ENCODE data around the gene NLRC5.

Gene NLRC5

GRCh38 chr16:57027067-57027466 is 37.7 kb downstream of the NLRC5 start:
- Histone ChIP-seq H3K4me2 (ENCODE audit: low read depth, low read length, poor library complexity, severe bottlenecking) (no peak overlapping the region), H3K79me2 (ENCODE audit: insufficient read depth, low read length) (no peaks in the 10 kb centered on the region), H3K9ac (ENCODE audit: low read length) (no peak overlapping the region), H3K9me3 (ENCODE audit: insufficient read depth, low read length) (no peaks in the 10 kb centered on the region), H3K27ac (ENCODE audit: low read depth, low read length) (no peak overlapping the region), H2AFZ (ENCODE audit: low read depth, low read length, severe bottlenecking) (no peak overlapping the region), H3K4me3 (ENCODE audit: insufficient read depth, low read length, poor library complexity, severe bottlenecking) (no peak overlapping the region), H4K20me1 (ENCODE audit: low read depth, low read length) (no peaks in the 10 kb centered on the region), H3F3A (ENCODE audit: insufficient read depth) (no peaks in the 10 kb centered on the region), H3K36me3 (ENCODE audit: low read length) (no peaks in the 10 kb centered on the region), H3K9me2 (replicated peaks; ENCODE audit: insufficient read depth, low read length) (no peaks in the 10 kb centered on the region), H3K27me3 (ENCODE audit: low read length) (no peaks in the 10 kb centered on the region)
- TF ChIP-seq EZH2phosphoT487 (conservative IDR thresholded peaks at IDR 0.05; ENCODE audit: low read length) = no peak
- TF ChIP-seq, protein P1, sequence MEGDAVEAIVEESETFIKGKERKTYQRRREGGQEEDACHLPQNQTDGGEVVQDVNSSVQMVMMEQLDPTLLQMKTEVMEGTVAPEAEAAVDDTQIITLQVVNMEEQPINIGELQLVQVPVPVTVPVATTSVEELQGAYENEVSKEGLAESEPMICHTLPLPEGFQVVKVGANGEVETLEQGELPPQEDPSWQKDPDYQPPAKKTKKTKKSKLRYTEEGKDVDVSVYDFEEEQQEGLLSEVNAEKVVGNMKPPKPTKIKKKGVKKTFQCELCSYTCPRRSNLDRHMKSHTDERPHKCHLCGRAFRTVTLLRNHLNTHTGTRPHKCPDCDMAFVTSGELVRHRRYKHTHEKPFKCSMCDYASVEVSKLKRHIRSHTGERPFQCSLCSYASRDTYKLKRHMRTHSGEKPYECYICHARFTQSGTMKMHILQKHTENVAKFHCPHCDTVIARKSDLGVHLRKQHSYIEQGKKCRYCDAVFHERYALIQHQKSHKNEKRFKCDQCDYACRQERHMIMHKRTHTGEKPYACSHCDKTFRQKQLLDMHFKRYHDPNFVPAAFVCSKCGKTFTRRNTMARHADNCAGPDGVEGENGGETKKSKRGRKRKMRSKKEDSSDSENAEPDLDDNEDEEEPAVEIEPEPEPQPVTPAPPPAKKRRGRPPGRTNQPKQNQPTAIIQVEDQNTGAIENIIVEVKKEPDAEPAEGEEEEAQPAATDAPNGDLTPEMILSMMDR (IDR thresholded peaks at IDR 0.05; ENCODE audit: insufficient read depth, low read length, poor library complexity, severe bottlenecking) = no peak

DNA sequence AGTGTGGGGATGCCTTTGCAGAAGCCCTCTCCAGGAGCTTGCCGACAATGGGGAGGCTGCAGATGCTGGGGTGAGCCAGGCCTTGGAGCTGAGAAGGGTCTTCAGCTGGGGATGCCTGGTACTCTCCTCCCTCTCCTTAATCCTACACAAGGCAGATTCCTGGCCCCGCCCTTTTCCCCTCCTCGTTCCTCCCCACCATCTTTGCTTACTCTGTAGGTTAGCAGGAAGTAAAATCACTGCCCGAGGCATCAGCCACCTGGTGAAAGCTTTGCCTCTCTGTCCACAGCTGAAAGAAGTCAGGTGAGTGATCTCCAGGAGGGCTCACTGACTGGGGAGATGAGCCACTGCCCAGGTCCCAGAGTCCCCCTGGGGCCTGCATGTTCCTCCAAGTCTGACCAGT is 38.7 kb downstream of the NLRC5 start:
- Histone ChIP-seq H3K79me2 (ENCODE audit: insufficient read depth, low read length) (no peaks in the 10 kb centered on the region), H3K27me3 (ENCODE audit: low read length) (no peaks in the 10 kb centered on the region), H3K4me2 (ENCODE audit: low read depth, low read length, poor library complexity, severe bottlenecking) (no peak overlapping the region), H3F3A (ENCODE audit: insufficient read depth) (no peaks in the 10 kb centered on the region), H3K4me3 (ENCODE audit: insufficient read depth, low read length, poor library complexity, severe bottlenecking) (no peak overlapping the region), H2AFZ (ENCODE audit: low read depth, low read length, severe bottlenecking) (no peak overlapping the region), H4K20me1 (ENCODE audit: low read depth, low read length) (no peaks in the 10 kb centered on the region), H3K9ac (ENCODE audit: low read length) (no peak overlapping the region), H3K9me2 (replicated peaks; ENCODE audit: insufficient read depth, low read length) (no peaks in the 10 kb centered on the region), H3K36me3 (ENCODE audit: low read length) (no peaks in the 10 kb centered on the region), H3K27ac (ENCODE audit: low read depth, low read length) (no peak overlapping the region), H3K9me3 (ENCODE audit: insufficient read depth, low read length) (no peaks in the 10 kb centered on the region)
- TF ChIP-seq EZH2phosphoT487 (conservative IDR thresholded peaks at IDR 0.05; ENCODE audit: low read length) = no peak
- TF ChIP-seq, protein P1 (IDR thresholded peaks at IDR 0.05; ENCODE audit: insufficient read depth, low read length, poor library complexity, severe bottlenecking) = no peak

DNA sequence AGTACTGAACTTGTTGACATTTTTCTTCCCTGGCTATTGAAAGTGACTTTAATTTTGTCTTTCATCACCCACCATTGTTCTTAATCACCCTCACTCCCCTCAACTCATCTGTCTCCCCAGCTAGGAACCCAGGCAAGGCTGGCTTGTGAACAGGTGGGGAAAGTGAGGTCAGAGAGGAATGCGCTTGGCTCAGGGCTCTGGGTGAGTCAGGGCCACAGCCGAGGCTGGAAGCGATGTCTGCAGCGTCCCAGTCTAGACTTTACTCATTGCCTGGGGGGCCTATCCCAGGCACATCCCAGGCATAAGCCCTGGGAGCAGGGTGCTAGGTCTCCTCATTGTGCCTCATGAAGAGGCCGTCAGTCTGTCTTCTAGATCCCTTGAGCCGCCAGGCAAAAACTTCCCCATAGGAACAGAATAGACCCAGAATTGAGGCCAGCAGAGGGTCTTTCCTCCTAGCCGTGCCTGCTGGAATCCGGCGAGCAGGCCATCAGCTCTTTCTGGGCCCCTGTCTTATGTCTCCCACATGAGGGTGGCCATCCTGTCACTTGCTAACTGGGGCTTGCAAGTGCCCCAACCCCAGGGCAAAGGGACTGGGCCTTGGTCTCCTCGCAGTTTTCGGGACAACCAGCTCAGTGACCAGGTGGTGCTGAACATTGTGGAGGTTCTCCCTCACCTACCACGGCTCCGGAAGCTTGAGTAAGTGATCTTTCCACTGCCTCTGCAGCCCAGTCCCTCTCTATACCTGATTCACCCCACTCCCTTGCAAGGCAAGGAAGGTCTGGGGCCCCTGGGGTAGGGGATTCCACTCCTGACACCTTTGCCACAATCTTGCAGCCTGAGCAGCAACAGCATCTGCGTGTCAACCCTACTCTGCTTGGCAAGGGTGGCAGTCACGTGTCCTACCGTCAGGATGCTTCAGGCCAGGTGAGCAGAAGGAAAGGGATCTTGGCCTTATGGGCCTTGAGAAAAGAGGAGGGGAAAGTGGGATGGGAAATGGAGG is 40.1 kb downstream of the NLRC5 start:
- no peaks in the 10 kb centered on the region for H3F3A ChIP-seq (ENCODE audit: insufficient read depth)
- H3K79me2 ChIP-seq (ENCODE audit: insufficient read depth, low read length) = no peaks in the 10 kb centered on the region
- no peaks in the 10 kb centered on the region for H3K9me2 ChIP-seq (replicated peaks; ENCODE audit: insufficient read depth, low read length)
- H2AFZ ChIP-seq (ENCODE audit: low read depth, low read length, severe bottlenecking) = no peak overlapping the region
- TF ChIP-seq, protein P1 (IDR thresholded peaks at IDR 0.05; ENCODE audit: insufficient read depth, low read length, poor library complexity, severe bottlenecking) = no peak
- TF ChIP-seq EZH2phosphoT487 (conservative IDR thresholded peaks at IDR 0.05; ENCODE audit: low read length) = no peak
- H3K27me3 ChIP-seq (ENCODE audit: low read length) = no peaks in the 10 kb centered on the region
- no peaks in the 10 kb centered on the region for H4K20me1 ChIP-seq (ENCODE audit: low read depth, low read length)
- no peak overlapping the region for H3K9ac ChIP-seq (ENCODE audit: low read length)
- H3K4me3 ChIP-seq (ENCODE audit: insufficient read depth, low read length, poor library complexity, severe bottlenecking) = no peak overlapping the region
- no peaks in the 10 kb centered on the region for H3K9me3 ChIP-seq (ENCODE audit: insufficient read depth, low read length)
- H3K36me3 ChIP-seq (ENCODE audit: low read length) = no peaks in the 10 kb centered on the region
- H3K27ac ChIP-seq (ENCODE audit: low read depth, low read length) = no peak overlapping the region
- H3K4me2 ChIP-seq (ENCODE audit: low read depth, low read length, poor library complexity, severe bottlenecking) = no peak overlapping the region
